ENCODE measurements around the gene ZNF219.

The ZNF219 gene
- 3.6 to 12.3 (median 6.6) reads per million in 9 experiments for total RNA-seq

DNA sequence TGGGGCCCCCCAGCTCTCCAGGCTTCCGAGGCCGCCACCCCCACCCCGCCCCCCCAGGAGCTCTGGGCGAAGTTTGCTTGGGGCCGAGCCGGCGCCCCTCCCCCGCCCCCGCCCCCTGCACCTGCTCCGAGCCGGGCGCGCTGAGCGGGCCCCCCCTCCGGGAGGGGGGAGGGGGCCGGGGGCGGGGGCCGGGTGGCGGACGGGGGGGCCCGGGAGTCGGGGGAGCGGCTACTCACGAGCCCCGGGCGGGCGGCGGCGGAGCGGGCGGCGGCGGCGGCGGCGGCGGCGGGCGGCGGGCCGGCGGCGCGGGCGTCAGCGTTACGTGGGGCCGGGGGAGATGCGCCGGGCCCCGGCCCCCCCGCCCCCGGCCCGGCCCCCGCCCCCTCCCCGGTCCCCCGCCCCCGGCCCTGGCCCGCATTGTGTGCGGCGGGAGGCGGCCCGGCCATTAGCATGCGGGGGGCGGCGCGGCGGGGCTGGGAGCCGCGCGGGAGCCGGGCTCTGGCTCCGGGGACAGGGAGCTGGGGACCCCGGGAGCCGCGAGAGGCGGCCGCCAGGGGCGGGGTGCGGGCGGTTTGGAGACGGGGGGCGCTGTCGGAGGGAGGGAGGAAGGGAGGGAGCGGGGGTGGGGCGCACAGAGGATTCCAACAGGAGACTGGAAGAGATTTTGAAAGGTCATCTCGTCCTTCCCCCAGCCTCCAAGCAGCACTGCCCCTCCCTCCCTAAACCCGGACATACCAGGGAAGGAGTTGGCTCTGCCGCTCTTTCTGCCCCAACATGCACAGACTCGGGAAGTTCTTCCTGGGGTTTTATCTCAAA, at the start of gene ZNF219:
ZNF219 (minus strand) TSS at position 580 of the 816 bp plus-strand sequence. CDS start 5,064 bp downstream, outside the sequence.
- Mint-ChIP-seq H3K36me3 (ENCODE audit: insufficient read depth) (peaks cover 8% of the 10 kb centered on the region), H3K9me3 (no peaks in the 10 kb centered on the region), H3K4me1 (ENCODE audit: low read depth in 2 of 2) (peaks cover 7 to 12% of the 10 kb centered on the region in 2 donors), H3K27me3 (peaks cover 0 to 8% of the 10 kb centered on the region in 2 donors), H3K4me3 (peak within 1 kb of the TSS; percentile 79 to 87), H3K27ac (peak within 1 kb of the TSS; percentile 85 to 89)
- ATAC-seq (replicated peaks): peak; percentile 60
- no peak for DNase-seq

DNA sequence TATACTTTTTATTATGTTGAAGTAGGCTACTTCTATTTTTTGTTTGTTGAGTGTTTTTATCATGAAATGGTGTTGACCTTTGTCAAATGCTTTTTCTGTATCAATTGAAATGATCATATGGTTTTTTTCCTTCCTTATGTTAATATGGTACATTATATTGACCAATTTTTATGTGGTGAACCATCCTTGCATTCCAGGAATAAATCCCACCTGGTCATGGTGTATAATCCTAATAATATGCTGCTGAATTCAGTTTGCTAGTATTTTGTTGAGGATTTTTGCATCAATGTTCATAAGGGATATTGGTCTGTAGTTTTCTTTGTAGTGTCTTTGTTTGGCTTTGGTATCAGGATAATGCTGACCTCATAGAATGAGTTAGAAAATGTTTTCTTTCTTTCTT, 47.0 kb upstream of the ZNF219 start:
- DNase-seq: no peak
- peaks cover 28 to 34% of the 10 kb centered on the region in 2 donors for H3K27me3 Mint-ChIP-seq
- no peaks in the 10 kb centered on the region for H3K36me3 Mint-ChIP-seq (ENCODE audit: insufficient read depth)
- no peak overlapping the region for H3K27ac Mint-ChIP-seq
- no peaks in the 10 kb centered on the region for H3K4me1 Mint-ChIP-seq (ENCODE audit: low read depth in 2 of 2)
- no peak overlapping the region for H3K4me3 Mint-ChIP-seq
- ATAC-seq (replicated peaks): no peak
- H3K9me3 Mint-ChIP-seq: peaks cover 0 to 3% of the 10 kb centered on the region in 2 donors

DNA sequence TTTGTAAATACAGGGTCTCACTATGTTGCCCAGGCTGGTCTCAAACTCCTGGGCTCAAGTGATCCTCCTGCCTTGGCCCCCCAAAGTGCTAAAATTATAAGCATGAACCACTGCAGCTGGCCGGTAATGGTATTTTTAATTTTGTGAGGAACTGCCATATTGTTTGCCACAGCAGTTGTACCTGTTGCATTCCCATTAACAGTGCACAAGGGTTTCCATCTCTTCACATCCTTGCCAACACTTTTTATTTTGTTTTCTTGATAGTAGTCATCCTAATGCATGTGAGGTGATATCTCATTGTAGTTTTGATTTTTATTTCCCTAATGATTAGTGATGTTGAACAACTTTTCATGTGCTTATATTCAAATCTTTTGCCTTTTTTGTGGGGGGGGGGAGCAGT, 43.9 kb upstream of the ZNF219 start:
- ATAC-seq (replicated peaks): no peak
- Mint-ChIP-seq H3K27me3 (peaks cover 28 to 36% of the 10 kb centered on the region in 2 donors), H3K36me3 (ENCODE audit: insufficient read depth) (no peaks in the 10 kb centered on the region), H3K4me1 (ENCODE audit: low read depth in 2 of 2) (no peaks in the 10 kb centered on the region), H3K9me3 (peaks cover 0 to 3% of the 10 kb centered on the region in 2 donors), H3K4me3 (no peak overlapping the region), H3K27ac (no peak overlapping the region)
- DNase-seq: no peak

DNA sequence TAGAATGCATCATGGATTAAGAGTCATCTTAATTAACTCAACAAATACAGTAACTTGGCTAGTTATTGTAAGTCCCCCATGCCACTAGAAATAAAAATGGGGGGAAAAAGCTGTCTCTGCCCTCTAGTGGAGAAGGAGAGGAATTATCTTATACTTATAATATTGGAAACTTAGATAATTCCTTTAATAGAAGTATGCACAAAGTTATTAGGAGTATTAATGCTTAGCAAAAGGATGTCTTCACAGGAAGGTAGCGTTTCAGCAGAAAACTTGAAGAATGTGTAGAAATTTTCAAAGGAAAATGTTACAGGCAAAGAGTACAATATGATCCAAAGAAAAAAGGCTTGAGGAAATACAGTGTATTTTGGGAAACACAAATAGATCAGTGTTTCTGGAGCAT, 37.6 kb upstream of the ZNF219 start:
- Mint-ChIP-seq H3K9me3 (no peaks in the 10 kb centered on the region), H3K36me3 (ENCODE audit: insufficient read depth) (no peaks in the 10 kb centered on the region), H3K27ac (no peak overlapping the region), H3K27me3 (peaks cover 0 to 5% of the 10 kb centered on the region in 2 donors), H3K4me1 (ENCODE audit: low read depth in 2 of 2) (no peaks in the 10 kb centered on the region), H3K4me3 (no peak overlapping the region)
- DNase-seq (no peak), ATAC-seq (replicated peaks) (no peak)

DNA sequence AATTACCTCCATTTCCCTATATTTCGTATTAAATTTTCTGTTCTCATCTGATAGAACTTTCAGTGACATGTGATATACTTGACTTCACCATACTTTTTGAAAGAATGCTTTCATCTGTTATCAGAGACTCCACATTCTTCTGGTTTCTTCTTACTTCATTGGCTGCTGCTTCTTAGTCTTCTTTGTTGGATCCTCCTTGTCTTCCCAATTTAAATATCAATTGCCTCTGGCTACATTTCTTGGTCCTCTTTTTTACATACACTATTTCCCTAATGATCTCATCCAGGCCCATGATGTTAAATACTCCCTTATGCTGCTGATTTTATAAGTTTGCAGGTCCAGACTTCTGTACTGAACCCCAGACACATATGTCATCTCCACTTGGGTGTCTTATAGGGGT, 35.4 kb upstream of the ZNF219 start:
- peaks cover 0 to 5% of the 10 kb centered on the region in 2 donors for H3K27me3 Mint-ChIP-seq
- no peaks in the 10 kb centered on the region for H3K36me3 Mint-ChIP-seq (ENCODE audit: insufficient read depth)
- no peaks in the 10 kb centered on the region for H3K9me3 Mint-ChIP-seq
- ATAC-seq (replicated peaks) (no peak), DNase-seq (no peak)
- no peaks in the 10 kb centered on the region for H3K4me1 Mint-ChIP-seq (ENCODE audit: low read depth in 2 of 2)
- H3K27ac Mint-ChIP-seq: no peak overlapping the region
- H3K4me3 Mint-ChIP-seq: no peak overlapping the region

DNA sequence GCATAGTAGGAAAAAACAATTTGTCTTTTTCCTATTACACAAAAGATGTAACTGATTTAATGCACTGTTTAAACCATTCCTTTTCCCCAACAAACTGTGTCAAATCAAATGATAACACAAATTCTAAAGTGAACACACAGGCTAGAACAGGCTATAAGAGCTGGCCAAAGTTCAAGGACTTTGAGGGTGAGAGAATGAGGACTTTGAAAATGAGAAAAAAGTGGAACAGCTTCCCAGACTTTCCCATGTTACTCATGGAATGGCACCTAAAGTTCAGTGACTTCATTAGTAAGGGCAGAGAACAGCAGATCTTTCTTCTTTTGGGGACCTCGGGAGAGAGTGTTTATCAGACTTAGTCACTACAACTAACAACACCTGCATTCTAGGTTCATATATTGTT, 25.0 kb upstream of the ZNF219 start:
- Mint-ChIP-seq H3K36me3 (ENCODE audit: insufficient read depth) (peaks cover 3% of the 10 kb centered on the region), H3K9me3 (peaks cover 0 to 3% of the 10 kb centered on the region in 2 donors), H3K4me1 (ENCODE audit: low read depth in 2 of 2) (no peaks in the 10 kb centered on the region), H3K27me3 (peaks cover 58 to 83% of the 10 kb centered on the region in 2 donors), H3K27ac (no peak overlapping the region), H3K4me3 (no peak overlapping the region)
- DNase-seq: no peak
- ATAC-seq (replicated peaks): no peak

DNA sequence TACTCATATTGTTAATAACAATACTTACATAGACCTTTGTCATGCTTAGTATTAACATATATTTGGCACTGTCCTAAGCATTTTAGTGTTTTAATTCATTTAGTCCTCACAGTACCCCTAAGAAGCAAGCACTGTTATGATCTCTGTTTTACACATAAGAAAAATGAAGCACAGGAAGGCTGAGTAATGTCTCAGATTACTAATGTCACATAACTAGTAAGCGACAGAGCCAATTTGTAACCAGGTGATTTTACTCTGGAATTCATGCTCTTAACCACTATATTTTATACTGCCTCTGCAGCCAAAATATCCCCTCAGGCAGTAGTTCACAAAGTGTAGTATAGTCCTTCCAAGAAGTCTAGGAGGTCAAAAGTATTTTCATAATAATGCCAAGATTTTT, 22.7 kb upstream of the ZNF219 start:
- Mint-ChIP-seq H3K36me3 (ENCODE audit: insufficient read depth) (peaks cover 3% of the 10 kb centered on the region), H3K4me3 (no peak overlapping the region), H3K4me1 (ENCODE audit: low read depth in 2 of 2) (no peaks in the 10 kb centered on the region), H3K27me3 (peaks cover 51 to 67% of the 10 kb centered on the region in 2 donors), H3K27ac (no peak overlapping the region), H3K9me3 (peaks cover 0 to 3% of the 10 kb centered on the region in 2 donors)
- no peak for ATAC-seq (replicated peaks)
- no peak for DNase-seq

DNA sequence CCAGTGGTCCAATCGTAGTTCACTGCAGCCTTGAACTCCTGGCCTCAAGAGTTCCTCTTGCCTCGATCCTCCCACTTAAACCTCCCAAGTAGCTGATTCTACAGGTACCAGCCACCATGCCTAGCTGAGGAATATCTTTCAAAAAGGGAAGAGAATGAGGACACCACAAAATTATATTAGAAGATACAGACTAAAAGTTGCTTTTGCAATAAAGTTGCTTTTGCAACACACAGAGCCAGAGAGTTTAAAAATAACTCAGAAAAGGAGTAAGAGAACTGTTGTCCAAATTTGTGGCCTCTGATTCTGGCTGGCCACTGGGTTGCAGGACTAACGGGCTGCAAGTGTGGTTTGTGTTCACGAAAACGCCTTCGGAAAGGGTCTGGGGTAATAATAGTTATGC, 22.2 kb upstream of the ZNF219 start:
- Mint-ChIP-seq H3K27me3 (peaks cover 47 to 63% of the 10 kb centered on the region in 2 donors), H3K36me3 (ENCODE audit: insufficient read depth) (peaks cover 3% of the 10 kb centered on the region), H3K4me1 (ENCODE audit: low read depth in 2 of 2) (no peaks in the 10 kb centered on the region), H3K9me3 (peaks cover 0 to 3% of the 10 kb centered on the region in 2 donors), H3K4me3 (no peak overlapping the region), H3K27ac (no peak overlapping the region)
- DNase-seq (no peak), ATAC-seq (replicated peaks) (no peak)

DNA sequence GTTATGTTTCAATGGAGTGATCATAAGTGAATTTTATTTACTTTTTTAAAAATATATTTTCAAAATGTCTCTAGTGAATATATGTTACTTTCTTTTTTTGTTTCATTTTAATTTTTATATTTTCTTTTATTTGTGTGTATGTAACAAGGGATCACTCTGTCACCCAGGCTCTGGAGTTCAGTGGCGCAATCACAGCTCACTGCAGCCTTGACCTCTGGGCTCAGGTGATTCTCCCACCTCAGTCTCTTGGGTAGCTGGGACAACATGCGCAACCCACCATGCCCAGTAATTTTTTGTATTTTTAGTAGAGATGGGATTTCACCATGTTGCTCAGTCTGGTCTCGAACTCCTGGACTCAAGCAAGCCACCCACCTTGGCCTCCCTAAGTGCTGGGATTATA, 20.5 kb upstream of the ZNF219 start:
- peaks cover 38 to 47% of the 10 kb centered on the region in 2 donors for H3K27me3 Mint-ChIP-seq
- no peak for ATAC-seq (replicated peaks)
- DNase-seq: no peak
- no peaks in the 10 kb centered on the region for H3K4me1 Mint-ChIP-seq (ENCODE audit: low read depth in 2 of 2)
- H3K9me3 Mint-ChIP-seq: no peaks in the 10 kb centered on the region
- peaks cover 7% of the 10 kb centered on the region for H3K36me3 Mint-ChIP-seq (ENCODE audit: insufficient read depth)
- no peak overlapping the region for H3K27ac Mint-ChIP-seq
- no peak overlapping the region for H3K4me3 Mint-ChIP-seq

DNA sequence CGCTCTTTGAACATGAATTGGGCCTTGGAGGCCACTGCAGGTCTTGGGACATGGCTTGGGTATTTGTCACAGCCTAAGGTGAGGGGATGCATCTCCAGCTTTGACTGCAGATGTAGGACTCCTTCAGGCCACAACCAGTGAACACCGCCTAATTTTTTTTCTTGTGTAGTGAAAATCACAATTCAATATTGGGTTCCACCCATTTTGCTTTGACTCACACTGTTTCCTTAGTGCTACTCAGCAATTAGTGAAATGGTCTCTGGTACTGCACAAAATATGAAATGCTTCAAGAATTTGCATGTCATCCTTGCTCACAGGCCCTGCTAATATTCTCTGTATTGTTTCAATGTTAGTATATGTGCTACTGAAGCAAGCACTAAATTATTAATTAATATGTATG, 14.9 kb upstream of the ZNF219 start:
- no peaks in the 10 kb centered on the region for H3K9me3 Mint-ChIP-seq
- H3K27ac Mint-ChIP-seq: no peak overlapping the region
- H3K4me1 Mint-ChIP-seq (ENCODE audit: low read depth in 2 of 2): no peaks in the 10 kb centered on the region
- peaks cover 0 to 8% of the 10 kb centered on the region in 2 donors for H3K27me3 Mint-ChIP-seq
- ATAC-seq (replicated peaks) (no peak), DNase-seq (no peak)
- H3K4me3 Mint-ChIP-seq: no peak overlapping the region
- H3K36me3 Mint-ChIP-seq (ENCODE audit: insufficient read depth): peaks cover 4% of the 10 kb centered on the region

DNA sequence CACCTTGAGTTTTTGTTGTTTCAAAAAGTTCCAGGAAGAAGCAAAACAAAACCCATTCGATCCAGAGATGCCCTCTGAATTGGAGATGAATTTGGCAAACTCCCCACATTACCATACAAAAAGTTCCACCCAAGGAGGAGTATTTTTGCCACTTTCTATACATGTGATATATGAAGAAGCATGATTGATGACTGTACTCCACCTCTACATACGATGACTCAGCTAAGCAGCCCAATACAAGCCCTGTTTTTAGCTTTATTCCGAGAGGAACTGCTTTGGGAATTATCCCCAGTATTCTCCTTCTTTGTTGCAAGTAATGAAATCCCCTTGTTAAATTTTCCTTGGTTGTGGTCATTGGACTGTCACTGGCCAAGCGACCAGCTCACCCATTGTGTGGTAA, 13.8 kb upstream of the ZNF219 start:
- Mint-ChIP-seq H3K4me3 (no peak overlapping the region), H3K36me3 (ENCODE audit: insufficient read depth) (peaks cover 4% of the 10 kb centered on the region), H3K4me1 (ENCODE audit: low read depth in 2 of 2) (no peaks in the 10 kb centered on the region), H3K27ac (no peak overlapping the region), H3K27me3 (no peaks in the 10 kb centered on the region), H3K9me3 (no peaks in the 10 kb centered on the region)
- ATAC-seq (replicated peaks): no peak
- DNase-seq: no peak

DNA sequence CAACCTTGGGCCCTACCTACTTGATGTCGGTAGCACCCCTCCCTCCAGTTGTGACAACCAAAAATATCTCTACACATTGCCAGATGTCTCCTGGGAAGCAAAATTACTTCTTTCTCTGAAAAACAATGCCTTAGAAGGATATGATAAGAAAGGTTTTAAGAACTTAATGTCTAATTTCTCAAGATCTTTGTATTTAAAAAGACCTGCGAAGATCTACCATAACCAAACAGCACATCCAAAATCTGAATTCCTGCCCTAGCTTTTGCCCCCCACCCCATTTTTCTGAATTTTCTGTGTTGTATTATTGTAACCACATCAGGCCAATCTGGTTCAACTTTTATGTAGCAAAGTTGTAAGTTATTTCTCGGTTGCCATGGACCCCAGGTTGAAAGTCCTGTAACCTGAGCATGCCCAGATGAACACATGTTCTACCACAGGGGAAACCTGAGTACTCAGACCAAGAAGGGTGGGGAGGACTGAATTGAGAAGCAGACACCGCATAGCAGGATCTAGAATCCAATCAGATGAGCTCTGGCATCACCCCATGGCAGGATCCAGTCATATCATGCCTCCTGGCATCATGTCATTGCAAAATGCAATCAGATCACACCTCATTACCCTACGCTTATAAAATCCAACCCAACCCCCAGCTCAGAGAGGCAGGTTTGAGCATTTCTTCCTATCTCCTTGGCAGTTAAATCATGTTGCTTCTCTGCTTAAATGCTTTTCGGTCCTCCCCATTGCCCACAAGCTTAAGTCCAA, 11.1 kb upstream of the ZNF219 start:
- ATAC-seq (replicated peaks): no peak
- no peak for DNase-seq

DNA sequence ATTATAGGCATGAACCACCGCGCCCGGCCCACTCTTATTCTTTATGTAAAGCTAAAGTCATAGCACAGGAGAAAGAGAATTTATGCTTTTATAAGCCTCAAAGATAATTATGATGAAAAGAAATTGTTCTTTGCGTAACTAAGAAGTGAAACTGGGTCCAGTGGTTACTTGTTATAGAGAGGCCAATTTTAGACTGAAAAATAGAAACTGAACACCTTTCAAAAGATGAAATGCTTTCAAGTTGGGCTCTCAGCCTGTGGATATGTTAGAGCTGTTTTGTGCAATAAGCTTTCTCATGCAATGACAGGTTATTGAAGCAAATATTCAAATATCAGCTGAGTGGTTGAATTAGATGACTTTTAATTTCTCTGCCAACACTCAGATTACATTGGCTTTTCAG, 10.3 kb upstream of the ZNF219 start:
- ATAC-seq (replicated peaks) (no peak), DNase-seq (no peak)
- Mint-ChIP-seq H3K36me3 (ENCODE audit: insufficient read depth) (peaks cover 12% of the 10 kb centered on the region), H3K27ac (no peak overlapping the region), H3K27me3 (no peaks in the 10 kb centered on the region), H3K4me1 (ENCODE audit: low read depth in 2 of 2) (peaks cover 3 to 6% of the 10 kb centered on the region in 2 donors), H3K9me3 (no peaks in the 10 kb centered on the region), H3K4me3 (no peak overlapping the region)

More for the DNA sequence above, 11.1 kb upstream of the ZNF219 start:
- Mint-ChIP-seq H3K27me3 (no peaks in the 10 kb centered on the region), H3K4me1 (ENCODE audit: low read depth in 2 of 2) (peaks cover 2 to 4% of the 10 kb centered on the region in 2 donors), H3K27ac (no peak overlapping the region), H3K9me3 (no peaks in the 10 kb centered on the region), H3K36me3 (ENCODE audit: insufficient read depth) (peaks cover 8% of the 10 kb centered on the region), H3K4me3 (no peak overlapping the region)
